GM12864 (cell line): Measurements from ENCODE around the gene MYLK4.

Source experiments
- DNase-seq: peaks from one replicate; pipeline ENCODE4 v3.0.0-alpha.2; 2011; ENCODE audit warnings: low read depth
- H3K4me3 ChIP-seq: 2 replicates; pipeline ENCODE4 v1.5.1; 2011; ENCODE audit warnings: mild to moderate bottlenecking, low read depth, low read length, control low read depth
- TF ChIP-seq, protein P1 (sequence below): IDR thresholded peaks from 2 replicates; pipeline ENCODE4 v1.5.1; 2011; ENCODE audit warnings: low read depth, mild to moderate bottlenecking, moderate library complexity, low read length, control low read depth, inconsistent platforms; ENCODE audit errors: missing control alignments

Gene MYLK4

DNA sequence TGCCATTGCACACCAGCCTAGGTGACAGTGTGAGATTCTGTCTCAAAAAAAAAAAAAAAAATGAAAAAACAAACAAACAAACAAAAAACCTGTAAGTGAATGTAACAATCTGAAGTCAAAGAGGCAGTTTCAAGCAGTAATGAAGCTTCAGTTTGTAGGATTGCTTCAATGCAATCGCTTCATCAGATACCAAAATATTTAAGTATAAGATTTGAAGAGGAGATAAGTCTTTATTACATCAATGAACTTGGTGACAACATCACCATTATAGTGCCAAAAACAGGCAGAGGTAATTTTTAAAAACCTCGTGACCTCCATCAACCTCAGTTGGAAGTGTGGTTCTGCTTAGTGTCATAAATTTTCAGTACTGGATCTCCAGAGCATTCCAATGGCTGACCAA lies 74.7 kb downstream of the MYLK4 start:
- TF ChIP-seq, protein P1, sequence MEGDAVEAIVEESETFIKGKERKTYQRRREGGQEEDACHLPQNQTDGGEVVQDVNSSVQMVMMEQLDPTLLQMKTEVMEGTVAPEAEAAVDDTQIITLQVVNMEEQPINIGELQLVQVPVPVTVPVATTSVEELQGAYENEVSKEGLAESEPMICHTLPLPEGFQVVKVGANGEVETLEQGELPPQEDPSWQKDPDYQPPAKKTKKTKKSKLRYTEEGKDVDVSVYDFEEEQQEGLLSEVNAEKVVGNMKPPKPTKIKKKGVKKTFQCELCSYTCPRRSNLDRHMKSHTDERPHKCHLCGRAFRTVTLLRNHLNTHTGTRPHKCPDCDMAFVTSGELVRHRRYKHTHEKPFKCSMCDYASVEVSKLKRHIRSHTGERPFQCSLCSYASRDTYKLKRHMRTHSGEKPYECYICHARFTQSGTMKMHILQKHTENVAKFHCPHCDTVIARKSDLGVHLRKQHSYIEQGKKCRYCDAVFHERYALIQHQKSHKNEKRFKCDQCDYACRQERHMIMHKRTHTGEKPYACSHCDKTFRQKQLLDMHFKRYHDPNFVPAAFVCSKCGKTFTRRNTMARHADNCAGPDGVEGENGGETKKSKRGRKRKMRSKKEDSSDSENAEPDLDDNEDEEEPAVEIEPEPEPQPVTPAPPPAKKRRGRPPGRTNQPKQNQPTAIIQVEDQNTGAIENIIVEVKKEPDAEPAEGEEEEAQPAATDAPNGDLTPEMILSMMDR: no peak
- H3K4me3 ChIP-seq: no peak overlapping the region
- no peak for DNase-seq

GRCh38 chr6:2674857-2675256 lies 75.9 kb downstream of the MYLK4 start:
- H3K4me3 ChIP-seq: no peak overlapping the region
- no peak for DNase-seq
- TF ChIP-seq, protein P1: no peak

DNA sequence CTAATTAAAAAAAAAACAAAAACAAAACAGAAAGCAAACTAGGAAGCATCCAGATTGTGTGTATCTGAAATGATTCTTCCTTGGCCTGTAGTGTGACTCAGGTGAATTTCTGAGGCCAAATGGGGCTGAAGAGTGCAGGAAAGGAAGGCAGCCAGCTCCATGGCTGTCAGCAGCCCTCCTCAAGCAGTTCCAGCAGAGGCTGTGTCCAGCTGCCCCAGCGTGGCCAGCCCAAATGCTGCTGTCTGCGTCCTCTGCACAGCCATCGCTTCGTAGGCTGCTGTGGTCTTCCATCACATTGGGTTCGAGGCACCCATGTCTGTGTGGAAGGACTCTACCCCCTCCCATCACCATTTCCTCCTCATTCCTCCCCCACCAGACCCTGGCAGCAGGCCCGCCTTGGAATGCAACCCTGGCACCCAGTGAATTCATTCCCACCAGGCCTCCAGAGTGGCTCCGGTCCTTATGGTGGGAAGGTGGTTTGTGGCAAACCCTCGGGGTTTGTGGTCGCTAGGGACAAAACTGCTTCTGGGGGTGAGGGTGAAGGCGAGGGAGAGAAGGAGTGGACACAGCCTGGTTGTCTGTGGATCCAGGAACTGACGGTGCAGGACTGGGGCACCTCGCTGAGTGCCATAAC lies 81.5 kb downstream of the MYLK4 start:
- no peak for DNase-seq
- TF ChIP-seq, protein P1: no peak
- no peak overlapping the region for H3K4me3 ChIP-seq

GRCh38 chr6:2667617-2668016 lies 83.1 kb downstream of the MYLK4 start:
- TF ChIP-seq, protein P1: no peak
- no peak for DNase-seq
- no peak overlapping the region for H3K4me3 ChIP-seq

DNA sequence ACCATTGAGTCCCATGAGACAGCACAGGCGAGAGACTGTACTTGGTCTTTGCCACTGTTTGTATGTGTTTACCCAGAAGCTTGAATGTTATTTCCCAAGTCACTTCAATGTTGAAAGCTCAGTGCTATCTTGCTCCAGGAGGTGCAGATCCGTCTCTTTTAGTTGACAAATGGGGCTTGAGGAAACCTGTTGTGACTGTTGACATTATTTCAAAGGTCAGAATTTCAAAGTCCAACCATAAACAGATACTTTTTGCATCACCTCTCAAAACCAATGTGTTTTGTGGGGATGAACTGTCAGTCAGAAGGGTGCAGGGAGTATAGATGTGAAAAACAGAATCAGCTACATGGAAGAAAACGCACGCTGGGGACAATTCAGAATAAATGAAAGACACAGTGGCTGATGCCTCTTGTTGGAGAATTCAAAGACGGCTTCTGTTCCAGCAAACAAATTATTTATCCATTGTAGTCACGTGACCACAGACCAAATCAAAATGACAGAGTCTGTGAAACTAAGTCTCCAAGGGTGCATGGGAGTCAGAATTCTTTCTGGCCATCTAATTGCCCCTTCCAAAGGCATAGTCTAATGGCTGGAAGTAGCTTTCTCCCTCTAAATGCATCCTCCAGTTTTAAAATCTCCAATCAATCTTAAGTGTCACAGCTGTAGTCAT lies 83.7 kb downstream of the MYLK4 start:
- TF ChIP-seq, protein P1: no peak
- no peak for DNase-seq
- H3K4me3 ChIP-seq: no peak overlapping the region

- no peak for DNase-seq
- no peak overlapping the region for H3K4me3 ChIP-seq
- TF ChIP-seq, protein P1: no peak
Observed at GRCh38 chr6:2665146-2666070, 85.3 kb downstream of the MYLK4 start.
